IMR-90 (cell line): ENCODE measurements around the gene TMTC1.

Experiments
- BHLHE40 ChIP-seq: fragments of 150-350 bp; IDR thresholded peaks from 2 replicates; pipeline ENCODE4 v1.6.1; 2016; ENCODE audit warnings: mild to moderate bottlenecking, low read depth, low read length
- CTCF ChIP-seq: conservative IDR thresholded peaks from 2 replicates; pipeline ENCODE4 v1.5.1; 2012; ENCODE audit warnings: mild to moderate bottlenecking, low read depth, low read length, improper control_type of control experiment
- MAFK ChIP-seq: IDR thresholded peaks from 2 replicates; pipeline ENCODE4 v1.6.1; 2012; ENCODE audit warnings: low read depth, low read length, improper control_type of control experiment
- POLR2A ChIP-seq: IDR thresholded peaks from 2 replicates; pipeline ENCODE4 v1.6.1; 2012; ENCODE audit warnings: mild to moderate bottlenecking, low read depth, low read length
- RFX5 ChIP-seq: IDR thresholded peaks from 2 replicates; pipeline ENCODE4 v1.8.0; 2012; ENCODE audit warnings: low read depth, mild to moderate bottlenecking, low read length, moderate library complexity
- USF2 ChIP-seq: fragments of 150-350 bp; IDR thresholded peaks from 2 replicates; pipeline ENCODE4 v1.6.1; 2017; ENCODE audit warnings: mild to moderate bottlenecking, antibody characterized with exemption, low read length, low read depth

GRCh38 chr12:29673346-29673745 lies 110.4 kb downstream of the TMTC1 start:
- TF ChIP-seq CTCF, result no peak
- TF ChIP-seq POLR2A, result no peak
- no peak for TF ChIP-seq BHLHE40
- no peak for TF ChIP-seq RFX5
- no peak for TF ChIP-seq USF2
- no peak for TF ChIP-seq MAFK
